Lower lobe of right lung (tissue), 2 donors: ENCODE measurements around the gene CAPN10. TPM values are rescaled to one million over a fixed set of nuclear protein-coding genes. Genes with fewer than 3 reads are reported as not detected.

ENCODE experiments used
- ATAC-seq, 2 donors: fragments of 200-7000 bp; cut with Tn5 transposase; one replicate each; pipeline ENCODE4 v1.9.1; 2020 to 2022; ENCODE audit warnings: mild to moderate bottlenecking in 2 of 2, moderate library complexity in 2 of 2
- DNase-seq: peaks from one replicate; pipeline ENCODE4 v3.0.0-alpha.2; 2020
- H3K27ac ChIP-seq: fragments of 200-600 bp; one replicate; pipeline ENCODE4 v1.8.0; 2022
- H3K27me3 ChIP-seq: fragments of 200-600 bp; one replicate; pipeline ENCODE4 v1.8.0; 2022; ENCODE audit warnings: low read depth
- H3K36me3 ChIP-seq: fragments of 200-600 bp; one replicate; pipeline ENCODE4 v1.8.0; 2022; ENCODE audit warnings: mild to moderate bottlenecking
- H3K4me1 ChIP-seq: fragments of 200-600 bp; one replicate; pipeline ENCODE4 v1.8.0; 2022
- H3K4me3 ChIP-seq: fragments of 200-600 bp; one replicate; pipeline ENCODE4 v1.8.0; 2022; ENCODE audit warnings: mild to moderate bottlenecking
- H3K9me3 ChIP-seq: fragments of 200-600 bp; one replicate; pipeline ENCODE4 v1.8.0; 2022
- intact Hi-C: fragments of 100-400 bp; cut with DNase I; formaldehyde crosslinking; loops from one replicate; pipeline ENCODE4 v1.11.0; 2022
- total RNA-seq: library from RNA; stranded (reverse); fragmentation: NEBNext Ultra II Directional; extraction: Animal tissue kit (Norgen Biotek cat#: 25700); gene quantifications from one replicate; pipeline ENCODE4 v1.2.1, GENCODE V29; 2021
- TF ChIP-seq, protein P1 (sequence below): fragments of 200-600 bp; IDR thresholded peaks from one replicate; pipeline ENCODE4 v1.8.0; 2022; ENCODE audit warnings: antibody characterized with exemption, mild to moderate bottlenecking
- donor health status: DM: no; HTN: yes; CAD: no; lungs with severe emphysema.

The CAPN10 gene
- total RNA-seq, 1 donor from 2014 or later: 37.2 TPM

DNA sequence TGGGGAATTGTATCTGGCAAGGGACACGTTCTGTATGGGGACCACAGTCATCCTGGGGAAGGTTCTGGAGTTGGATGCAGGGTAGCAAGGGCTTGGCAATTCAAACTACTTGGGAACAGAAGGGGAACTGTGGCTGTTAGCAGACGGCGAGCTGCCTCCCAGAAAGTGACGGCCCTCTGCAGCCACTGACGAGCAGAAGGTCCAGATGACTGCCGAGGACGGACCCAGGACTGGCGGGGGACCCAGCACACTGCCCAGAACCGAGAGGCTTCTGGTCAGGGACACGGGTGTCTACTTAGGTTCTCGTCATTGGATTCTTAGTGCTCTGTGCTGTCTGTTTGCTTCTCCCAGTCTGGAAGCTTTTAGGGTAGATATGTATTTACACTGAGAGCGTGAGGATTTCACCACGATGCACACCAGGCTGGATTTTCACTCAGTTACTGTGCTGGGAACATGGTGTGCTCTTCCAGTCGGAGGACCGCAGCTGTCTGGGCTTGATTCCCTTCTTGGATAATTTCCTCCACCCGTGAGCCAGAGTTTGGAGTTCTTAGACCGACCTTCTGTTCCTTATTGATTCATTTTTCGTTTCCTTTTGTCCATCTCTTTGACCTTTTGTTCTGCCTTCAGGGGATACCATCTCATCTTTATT lies 52.1 kb downstream of the CAPN10 start:
- TF ChIP-seq, protein P1, sequence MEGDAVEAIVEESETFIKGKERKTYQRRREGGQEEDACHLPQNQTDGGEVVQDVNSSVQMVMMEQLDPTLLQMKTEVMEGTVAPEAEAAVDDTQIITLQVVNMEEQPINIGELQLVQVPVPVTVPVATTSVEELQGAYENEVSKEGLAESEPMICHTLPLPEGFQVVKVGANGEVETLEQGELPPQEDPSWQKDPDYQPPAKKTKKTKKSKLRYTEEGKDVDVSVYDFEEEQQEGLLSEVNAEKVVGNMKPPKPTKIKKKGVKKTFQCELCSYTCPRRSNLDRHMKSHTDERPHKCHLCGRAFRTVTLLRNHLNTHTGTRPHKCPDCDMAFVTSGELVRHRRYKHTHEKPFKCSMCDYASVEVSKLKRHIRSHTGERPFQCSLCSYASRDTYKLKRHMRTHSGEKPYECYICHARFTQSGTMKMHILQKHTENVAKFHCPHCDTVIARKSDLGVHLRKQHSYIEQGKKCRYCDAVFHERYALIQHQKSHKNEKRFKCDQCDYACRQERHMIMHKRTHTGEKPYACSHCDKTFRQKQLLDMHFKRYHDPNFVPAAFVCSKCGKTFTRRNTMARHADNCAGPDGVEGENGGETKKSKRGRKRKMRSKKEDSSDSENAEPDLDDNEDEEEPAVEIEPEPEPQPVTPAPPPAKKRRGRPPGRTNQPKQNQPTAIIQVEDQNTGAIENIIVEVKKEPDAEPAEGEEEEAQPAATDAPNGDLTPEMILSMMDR: no peak
- peaks cover 3% of the 10 kb centered on the region for H3K9me3 ChIP-seq
- H3K36me3 ChIP-seq: no peaks in the 10 kb centered on the region
- DNase-seq: no peak
- intact Hi-C loops: no loop called here
- H3K4me1 ChIP-seq: no peaks in the 10 kb centered on the region
- H3K27ac ChIP-seq: no peak overlapping the region
- no peak for ATAC-seq
- no peak overlapping the region for H3K4me3 ChIP-seq
- no peaks in the 10 kb centered on the region for H3K27me3 ChIP-seq

DNA sequence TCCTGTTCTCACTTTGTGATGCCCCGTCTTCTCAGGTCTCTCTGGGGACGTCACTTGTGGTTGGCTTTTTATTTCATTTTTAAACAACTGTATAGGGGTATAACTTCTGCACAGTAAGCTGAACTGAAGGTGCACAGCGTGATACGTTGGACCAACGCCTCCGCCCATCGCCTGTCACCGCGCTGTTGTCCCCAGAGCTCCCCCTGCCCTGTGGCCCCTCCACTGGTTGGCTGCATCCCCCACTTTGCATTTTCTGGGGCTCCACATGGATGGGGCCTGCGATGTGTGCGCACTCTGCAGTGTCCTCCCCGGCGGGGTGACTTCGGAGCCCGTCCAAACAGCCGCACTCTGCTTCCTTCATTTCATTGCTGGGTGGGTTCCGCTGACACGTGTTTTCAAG lies 53.0 kb downstream of the CAPN10 start:
- TF ChIP-seq, protein P1: no peak
- intact Hi-C loops: no loop called here
- Histone ChIP-seq H3K27ac (no peak overlapping the region), H3K36me3 (no peaks in the 10 kb centered on the region), H3K4me3 (no peak overlapping the region), H3K9me3 (no peaks in the 10 kb centered on the region), H3K27me3 (peaks cover 5% of the 10 kb centered on the region), H3K4me1 (no peaks in the 10 kb centered on the region)
- ATAC-seq: no peak
- DNase-seq: no peak

DNA sequence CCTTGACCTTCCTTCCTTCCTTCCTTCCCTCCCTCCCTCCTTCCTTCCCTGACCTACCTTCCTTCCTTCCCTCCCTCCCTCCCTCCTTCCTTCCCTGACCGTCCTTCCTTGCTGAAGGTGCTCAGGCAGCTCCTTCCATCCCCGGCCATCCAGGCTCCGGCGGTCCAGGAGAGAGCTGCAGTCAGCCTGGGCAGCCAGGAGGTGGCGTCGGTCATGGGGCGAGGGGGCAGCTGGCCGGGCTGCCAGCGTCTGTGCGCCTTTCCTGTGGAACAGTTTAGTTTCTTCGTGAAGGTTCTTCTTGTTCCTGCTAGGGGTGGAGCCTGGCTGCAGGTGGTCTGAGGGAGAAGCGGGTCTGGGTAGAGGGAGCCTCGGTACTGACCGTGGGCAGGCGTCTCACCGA lies 54.4 kb downstream of the CAPN10 start:
- DNase-seq: no peak
- Histone ChIP-seq H3K36me3 (no peaks in the 10 kb centered on the region), H3K27me3 (peaks cover 8% of the 10 kb centered on the region), H3K4me1 (no peaks in the 10 kb centered on the region), H3K4me3 (no peak overlapping the region), H3K27ac (no peak overlapping the region), H3K9me3 (no peaks in the 10 kb centered on the region)
- intact Hi-C loops: no loop called here
- TF ChIP-seq, protein P1: peak; percentile 37
- peak; percentile 34 to 62 for ATAC-seq

DNA sequence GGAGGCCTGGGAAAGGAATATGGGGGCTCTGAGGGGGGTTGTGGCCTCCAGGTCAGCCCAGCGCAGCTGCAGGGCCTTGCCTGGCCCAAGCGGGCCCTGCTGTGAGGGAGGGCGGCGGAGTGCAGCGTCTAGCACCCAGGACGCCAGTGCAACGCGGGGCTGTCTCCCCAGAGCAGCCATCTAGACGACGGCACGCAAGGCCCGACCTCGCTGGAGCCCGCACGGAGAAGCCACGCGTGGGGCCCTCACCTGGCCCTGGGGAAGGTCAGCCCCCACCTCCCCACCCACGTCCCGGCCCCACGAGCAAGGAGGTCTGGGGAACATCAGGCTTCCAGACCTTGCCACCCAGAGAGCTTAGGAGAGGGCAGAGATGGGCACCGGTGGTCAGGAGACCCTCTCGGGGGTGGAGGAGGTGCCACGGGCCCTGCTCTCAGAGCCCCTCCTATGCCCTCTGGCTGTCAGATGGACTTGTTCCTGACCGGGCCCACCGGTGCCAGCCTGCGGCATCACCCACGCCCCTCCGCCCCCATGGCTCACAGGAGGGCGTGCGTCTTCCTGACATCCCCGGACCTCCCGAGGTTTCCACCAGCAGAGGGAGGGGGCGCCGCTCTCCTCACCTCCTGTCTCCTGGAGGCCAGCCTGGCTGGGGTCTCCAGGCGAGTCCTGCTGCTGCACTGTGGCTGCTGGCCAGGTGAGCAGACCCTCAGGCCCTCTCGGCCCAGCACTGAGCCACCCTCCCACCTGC lies 55.7 kb downstream of the CAPN10 start:
- no peak for DNase-seq
- intact Hi-C loops: no loop called here
- Histone ChIP-seq H3K4me3 (no peak overlapping the region), H3K4me1 (no peaks in the 10 kb centered on the region), H3K36me3 (no peaks in the 10 kb centered on the region), H3K27me3 (peaks cover 14% of the 10 kb centered on the region), H3K9me3 (no peaks in the 10 kb centered on the region), H3K27ac (no peak overlapping the region)
- ATAC-seq: no peak
- TF ChIP-seq, protein P1: no peak

DNA sequence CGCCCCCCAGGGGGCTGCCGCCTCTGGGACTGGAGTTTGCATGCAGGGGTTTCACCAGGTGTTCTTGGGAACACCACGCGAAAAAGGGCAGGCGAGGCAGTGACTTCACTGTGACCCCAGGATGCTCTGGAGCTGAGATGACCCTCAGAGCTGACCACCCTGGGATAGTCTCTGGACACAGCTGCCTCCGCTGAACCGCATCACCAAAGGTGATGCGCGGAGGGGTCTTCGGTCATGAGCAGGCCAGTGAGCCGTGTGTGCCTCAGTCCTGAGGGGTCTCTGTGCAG lies 56.2 kb downstream of the CAPN10 start:
- DNase-seq: no peak
- Histone ChIP-seq H3K4me1 (no peaks in the 10 kb centered on the region), H3K4me3 (no peak overlapping the region), H3K36me3 (no peaks in the 10 kb centered on the region), H3K27me3 (peaks cover 19% of the 10 kb centered on the region), H3K27ac (no peak overlapping the region), H3K9me3 (no peaks in the 10 kb centered on the region)
- intact Hi-C loops: no loop called here
- TF ChIP-seq, protein P1: no peak
- ATAC-seq: no peak
